NCI-H1092 (cell line): Measurements from ENCODE around the gene SYVN1.

ENCODE experiments used
- DNase-seq: peaks from one replicate; lab custom pipeline; 2025; lab: John Stamatoyannopoulos, UW

SYVN1 gene

GRCh38 chr11:65112546-65113360 is 21.6 kb downstream of the SYVN1 start:
- peak; percentile 52 for DNase-seq

GRCh38 chr11:65111744-65112545 is 22.4 kb downstream of the SYVN1 start, which contains the start of gene TM7SF2:
TM7SF2 (plus strand) TSS chr11:65111872; CDS start chr11:65112016, 144 bp downstream.
- DNase-seq, result peak; percentile 98

GRCh38 chr11:65111159-65111743 is 23.1 kb downstream of the SYVN1 start:
- DNase-seq, result no peak

- peak; percentile 80 for DNase-seq
These were observed 23.9 kb downstream of the SYVN1 start for GRCh38 chr11:65110354-65110861.

- DNase-seq, result no peak
These were observed 24.8 kb downstream of the SYVN1 start for GRCh38 chr11:65109231-65110198.

GRCh38 chr11:65108469-65109123 is 25.7 kb downstream of the SYVN1 start:
- no peak for DNase-seq

- DNase-seq, result no peak
These were observed 26.4 kb downstream of the SYVN1 start for GRCh38 chr11:65107751-65108468.

- DNase-seq, result no peak
These were observed 27.2 kb downstream of the SYVN1 start for GRCh38 chr11:65107078-65107477.

GRCh38 chr11:65104628-65105027 is 29.7 kb downstream of the SYVN1 start:
- DNase-seq, result no peak

- no peak for DNase-seq
These were observed 30.8 kb downstream of the SYVN1 start for GRCh38 chr11:65103476-65103875.

- peak; percentile 69 for DNase-seq
These were observed 31.9 kb downstream of the SYVN1 start for GRCh38 chr11:65102142-65103095.

GRCh38 chr11:65100674-65101350 is 33.5 kb downstream of the SYVN1 start:
- no peak for DNase-seq

- DNase-seq, result no peak
These were observed 37.4 kb downstream of the SYVN1 start for GRCh38 chr11:65096926-65097325.

- DNase-seq, result peak; percentile 92
These were observed 38.1 kb downstream of the SYVN1 start, which contains the start of gene VPS51 for GRCh38 chr11:65095974-65096806. VPS51 (plus strand) TSS chr11:65096214; CDS start chr11:65096251, 37 bp downstream.

GRCh38 chr11:65095427-65095826 is 38.9 kb downstream of the SYVN1 start:
- no peak for DNase-seq

GRCh38 chr11:65090628-65091027 is 43.7 kb downstream of the SYVN1 start:
- DNase-seq, result no peak

- no peak for DNase-seq
These were observed 44.7 kb downstream of the SYVN1 start for GRCh38 chr11:65089621-65090020.
